ENCODE results near the gene GALNT9.

DNA sequence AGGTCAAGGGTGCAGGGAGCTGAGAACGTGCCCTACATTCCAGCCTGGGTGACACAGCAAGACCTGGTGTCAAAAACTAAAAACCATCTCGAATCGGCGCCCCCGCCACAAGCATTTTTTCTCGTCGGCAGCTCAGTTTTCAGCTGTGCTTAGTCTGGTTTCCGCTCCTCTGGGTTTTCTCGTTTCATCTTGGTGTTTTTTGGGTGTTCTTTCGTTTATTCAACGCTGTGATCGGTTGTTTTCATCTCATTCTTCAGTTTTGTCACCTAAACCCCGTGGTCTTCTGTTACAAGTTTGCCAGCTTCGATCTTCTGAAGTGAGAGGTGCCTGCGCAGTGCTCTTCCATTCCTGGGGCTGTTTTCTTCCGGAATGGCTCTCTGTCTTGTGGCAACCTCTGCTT, 143.7 kb downstream of the GALNT9 start:
- TF ChIP-seq EP300 (IDR thresholded peaks at IDR 0.05), result no peak
- TF ChIP-seq, protein P1, sequence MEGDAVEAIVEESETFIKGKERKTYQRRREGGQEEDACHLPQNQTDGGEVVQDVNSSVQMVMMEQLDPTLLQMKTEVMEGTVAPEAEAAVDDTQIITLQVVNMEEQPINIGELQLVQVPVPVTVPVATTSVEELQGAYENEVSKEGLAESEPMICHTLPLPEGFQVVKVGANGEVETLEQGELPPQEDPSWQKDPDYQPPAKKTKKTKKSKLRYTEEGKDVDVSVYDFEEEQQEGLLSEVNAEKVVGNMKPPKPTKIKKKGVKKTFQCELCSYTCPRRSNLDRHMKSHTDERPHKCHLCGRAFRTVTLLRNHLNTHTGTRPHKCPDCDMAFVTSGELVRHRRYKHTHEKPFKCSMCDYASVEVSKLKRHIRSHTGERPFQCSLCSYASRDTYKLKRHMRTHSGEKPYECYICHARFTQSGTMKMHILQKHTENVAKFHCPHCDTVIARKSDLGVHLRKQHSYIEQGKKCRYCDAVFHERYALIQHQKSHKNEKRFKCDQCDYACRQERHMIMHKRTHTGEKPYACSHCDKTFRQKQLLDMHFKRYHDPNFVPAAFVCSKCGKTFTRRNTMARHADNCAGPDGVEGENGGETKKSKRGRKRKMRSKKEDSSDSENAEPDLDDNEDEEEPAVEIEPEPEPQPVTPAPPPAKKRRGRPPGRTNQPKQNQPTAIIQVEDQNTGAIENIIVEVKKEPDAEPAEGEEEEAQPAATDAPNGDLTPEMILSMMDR (IDR thresholded peaks at IDR 0.05), result no peak
- no peak for TF ChIP-seq POLR2AphosphoS5 (IDR thresholded peaks at IDR 0.05)
